HG02623 (cell line): ENCODE data around the gene PDE4D.

ENCODE experiments used
- ATAC-seq: cut with Tn5 transposase; IDR thresholded peaks from one replicate; pipeline ENCODE4 v1.9.1; 2021; ENCODE audit warnings: moderate library complexity; ENCODE audit not compliant: unreplicated experiment

Gene PDE4D

DNA sequence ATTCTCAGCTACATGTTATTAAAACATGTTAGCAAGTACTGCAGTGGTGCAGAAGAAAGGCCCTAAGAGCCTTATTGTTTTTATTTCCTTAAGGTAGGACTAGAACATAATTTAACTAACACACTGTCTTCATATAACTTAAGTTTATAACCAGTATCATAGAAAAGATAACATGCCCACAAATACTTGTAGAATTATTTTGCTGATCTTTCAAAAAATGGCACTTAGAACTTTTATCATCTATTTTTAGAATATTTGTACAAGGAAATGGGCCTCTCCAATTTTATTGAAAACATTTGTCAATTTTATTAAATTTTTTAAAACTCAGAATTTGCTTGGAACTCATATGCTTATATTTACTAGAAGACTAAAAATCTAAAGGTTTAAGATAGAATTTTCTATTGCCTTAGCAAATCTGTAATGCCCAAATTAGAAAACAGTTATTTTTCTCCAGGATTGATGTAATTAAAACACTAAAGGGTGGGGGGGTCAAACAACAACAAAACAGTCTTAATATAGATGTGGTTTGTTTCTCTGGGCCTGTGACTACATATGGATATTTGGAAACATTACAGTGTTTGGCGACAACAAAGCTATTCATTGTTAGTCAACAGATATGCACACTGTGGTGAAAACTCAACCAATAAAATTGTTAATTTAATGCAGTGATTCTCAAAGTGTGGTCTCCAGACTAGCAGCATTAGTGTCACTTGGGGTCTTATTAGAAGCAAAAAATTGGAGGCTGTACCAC lies 360.4 kb downstream of the PDE4D start:
- ATAC-seq: no peak

- ATAC-seq: no peak
Observed at GRCh38 chr5:59529239-59529638, 364.3 kb downstream of the PDE4D start.

GRCh38 chr5:59528202-59528862 lies 365.2 kb downstream of the PDE4D start:
- no peak for ATAC-seq

GRCh38 chr5:59525957-59526356 lies 367.6 kb downstream of the PDE4D start:
- ATAC-seq: no peak

- ATAC-seq: no peak
Observed at GRCh38 chr5:59525311-59525710, 368.2 kb downstream of the PDE4D start.

- no peak for ATAC-seq
Observed at GRCh38 chr5:59522201-59522831, 371.2 kb downstream of the PDE4D start.

- no peak for ATAC-seq
Observed at GRCh38 chr5:59521476-59521875, 372.1 kb downstream of the PDE4D start.

GRCh38 chr5:59519338-59519737 lies 374.2 kb downstream of the PDE4D start:
- ATAC-seq: no peak

DNA sequence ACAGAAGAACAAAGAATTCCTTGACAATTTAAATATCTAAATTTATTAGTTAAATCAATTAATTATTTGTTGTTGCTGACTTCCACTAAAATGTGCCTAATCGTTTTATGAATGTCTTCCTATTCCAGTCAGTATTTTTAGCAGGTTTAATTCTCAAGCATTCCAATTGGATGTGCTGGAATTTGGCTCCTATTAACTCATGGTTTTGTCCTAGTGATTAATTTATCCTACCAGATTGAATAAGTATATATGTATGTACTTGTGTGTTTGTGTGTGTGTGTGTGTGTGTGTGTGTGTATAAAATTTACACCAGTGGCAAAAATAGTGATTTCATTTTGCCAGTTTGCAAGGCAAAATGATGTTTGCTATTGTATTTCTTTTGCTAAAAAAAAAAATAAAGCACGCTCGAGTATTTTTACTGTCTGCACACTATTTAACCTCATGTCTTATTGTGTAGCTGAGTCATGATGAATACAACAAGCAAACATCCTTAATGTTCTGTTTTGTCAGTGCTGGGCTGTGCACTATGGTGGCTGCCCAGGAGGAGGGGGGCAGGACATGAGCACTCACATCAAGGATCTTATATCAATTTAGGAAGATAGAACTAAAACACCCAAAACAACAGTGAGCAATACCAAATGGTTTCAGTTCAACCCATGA lies 375.5 kb downstream of the PDE4D start:
- ATAC-seq: no peak

DNA sequence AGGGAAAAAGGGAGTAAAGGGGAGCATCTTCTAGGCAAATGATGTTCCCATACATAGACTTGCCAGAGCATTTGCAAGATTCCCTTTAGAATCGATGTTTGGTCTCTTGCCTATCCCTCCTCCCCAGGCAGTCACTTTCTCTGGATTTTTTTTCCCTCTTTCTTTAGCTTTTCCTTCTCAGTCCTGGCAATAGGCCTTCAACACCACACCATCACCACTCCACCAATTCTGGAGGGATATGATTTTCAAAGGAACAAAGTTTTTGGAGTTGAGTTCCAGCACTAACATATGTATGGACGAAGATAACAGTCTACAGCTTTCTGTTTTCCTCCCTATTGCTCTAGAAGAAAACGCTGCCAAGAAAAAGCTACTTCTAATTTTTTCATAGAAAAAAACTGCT lies 377.4 kb downstream of the PDE4D start:
- no peak for ATAC-seq

- ATAC-seq: no peak
Observed at GRCh38 chr5:59506285-59506877, 387.1 kb downstream of the PDE4D start.

GRCh38 chr5:59504043-59504442 lies 389.5 kb downstream of the PDE4D start:
- no peak for ATAC-seq

DNA sequence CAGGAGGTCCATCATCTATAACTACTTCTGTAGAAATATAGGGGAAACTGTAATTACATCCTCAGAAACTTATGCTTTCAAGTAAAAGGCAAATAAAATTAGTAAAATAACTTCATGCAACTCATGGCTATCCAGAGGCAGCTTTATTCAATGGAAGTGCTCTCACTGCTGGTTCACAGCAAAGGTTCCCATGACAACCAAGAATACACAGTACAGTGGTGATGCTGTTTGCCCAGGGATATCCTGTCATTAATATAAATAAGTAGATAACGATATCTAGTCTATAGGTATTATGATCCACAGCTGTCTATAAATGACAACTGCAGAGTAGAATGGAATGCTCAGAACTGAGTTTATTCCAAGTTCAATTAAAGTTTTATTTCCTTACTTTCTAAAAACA lies 390.3 kb downstream of the PDE4D start:
- ATAC-seq: no peak

GRCh38 chr5:59501316-59501715 lies 392.2 kb downstream of the PDE4D start:
- ATAC-seq: no peak

DNA sequence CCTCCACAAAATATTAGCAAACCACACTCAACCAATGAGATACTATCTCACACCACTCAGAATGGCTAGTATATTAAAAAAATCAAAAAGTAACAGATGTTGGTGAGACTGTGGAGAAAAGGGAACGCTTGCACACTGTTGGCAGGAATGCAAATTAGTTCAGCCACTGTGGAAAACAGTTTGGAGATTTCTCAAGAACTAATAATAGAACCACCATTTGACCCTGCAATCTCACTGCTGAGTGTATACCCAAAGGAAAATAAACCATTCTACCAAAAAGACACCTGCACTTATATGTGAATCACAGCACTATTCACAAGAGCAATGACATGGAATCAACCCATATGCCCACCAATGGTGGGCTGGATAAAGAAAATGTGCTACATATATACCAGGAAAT lies 393.5 kb downstream of the PDE4D start:
- ATAC-seq: no peak

DNA sequence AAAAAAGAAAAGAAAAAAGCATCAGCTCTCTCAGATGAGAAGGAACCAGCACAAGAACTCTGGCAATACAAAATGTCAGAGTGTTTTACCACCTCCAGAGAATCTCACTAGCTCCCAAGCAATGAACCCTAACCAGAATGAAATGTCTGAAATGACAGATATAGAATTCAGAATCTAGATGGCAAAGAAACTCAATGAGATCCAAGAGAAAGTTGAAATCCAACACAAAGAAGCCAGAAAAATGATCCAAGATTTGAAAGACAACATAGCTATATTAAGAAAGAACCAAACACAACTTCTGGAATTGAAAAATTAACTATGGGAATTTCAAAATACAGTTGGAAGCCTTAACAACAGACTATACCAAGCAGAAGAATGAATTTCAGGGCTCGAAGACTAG lies 396.3 kb downstream of the PDE4D start:
- no peak for ATAC-seq

DNA sequence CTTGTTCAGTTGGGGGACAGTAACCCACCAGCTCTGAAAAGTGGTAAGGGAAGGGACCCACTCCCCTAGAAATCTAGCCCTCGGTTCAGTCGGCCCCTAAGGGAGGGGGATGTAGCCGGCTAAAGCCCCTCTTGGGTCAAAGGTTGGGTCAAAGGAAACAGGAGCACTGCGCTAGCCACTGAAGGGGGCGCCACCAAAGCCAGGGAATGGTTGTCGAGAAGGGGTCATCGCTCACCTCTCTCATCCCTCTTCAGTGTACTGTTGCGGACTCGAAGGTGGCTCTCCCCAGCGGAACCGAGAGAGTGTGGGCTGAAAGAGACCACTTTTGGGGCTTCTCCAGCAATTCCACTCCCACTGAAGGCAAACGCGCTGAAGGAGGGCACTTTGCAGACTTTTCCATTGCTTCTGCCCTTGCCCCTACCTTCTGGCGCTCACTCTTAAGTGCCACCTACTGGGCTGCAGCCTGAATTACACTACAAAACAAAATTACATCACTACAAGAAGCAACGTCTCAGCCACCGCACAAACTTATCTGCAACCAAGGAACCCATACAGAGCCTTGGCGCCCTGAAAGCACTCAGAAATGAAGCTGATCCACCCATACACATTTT lies 396.9 kb downstream of the PDE4D start:
- ATAC-seq: peak; percentile 77

GRCh38 chr5:59491945-59492344 lies 401.6 kb downstream of the PDE4D start:
- ATAC-seq: no peak

GRCh38 chr5:59489551-59489950 lies 404.0 kb downstream of the PDE4D start:
- no peak for ATAC-seq

DNA sequence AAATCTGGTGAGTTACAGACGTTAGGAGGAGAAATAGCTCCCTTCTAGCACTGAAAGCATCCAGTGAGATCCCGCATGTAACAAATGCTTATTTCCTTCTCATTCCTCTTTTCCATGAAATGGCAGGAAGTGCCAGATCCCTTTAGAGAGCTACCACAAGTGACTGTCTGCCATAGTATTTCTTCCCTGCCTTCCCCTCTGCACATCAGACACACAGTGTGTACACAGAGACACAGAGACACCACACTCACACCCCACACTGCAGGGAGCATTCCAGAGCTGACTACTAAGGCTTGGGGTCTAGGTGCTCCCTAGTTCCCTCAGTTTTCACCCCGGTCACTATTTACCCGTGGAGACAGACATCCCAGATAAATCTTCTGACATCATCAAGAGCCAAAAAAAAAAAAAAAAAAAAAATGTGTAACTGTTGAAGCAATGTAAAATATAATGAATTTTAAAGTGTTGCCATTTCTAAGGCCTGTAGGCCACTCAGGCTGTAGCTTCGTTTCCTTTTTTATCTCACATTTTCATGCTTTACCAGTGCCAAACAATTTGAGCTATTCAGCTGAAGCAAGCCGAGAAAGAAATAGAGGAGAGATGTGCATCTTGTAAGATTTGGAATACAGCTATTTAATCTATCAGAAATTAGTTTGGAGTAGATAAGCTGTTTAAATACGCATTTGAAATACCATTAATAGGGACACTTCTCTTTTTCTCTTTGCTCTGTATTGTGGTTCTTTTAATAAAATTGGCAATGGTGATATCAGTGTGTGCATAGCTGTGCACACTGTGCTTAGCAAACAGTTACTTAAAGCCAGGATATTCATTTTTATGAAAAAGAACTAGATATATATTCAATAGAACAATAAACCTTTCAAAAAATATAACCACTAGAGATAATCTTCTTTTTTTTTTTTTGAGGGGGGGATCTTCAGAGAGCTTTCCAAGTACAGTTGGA lies 405.5 kb downstream of the PDE4D start:
- ATAC-seq: no peak
